Neural progenitor cell (in vitro differentiated cells): Measurements from ENCODE around the gene TMEM100. TPM values are rescaled to one million over a fixed set of nuclear protein-coding genes. Genes with fewer than 3 reads are reported as not detected.

ENCODE experiments used
- DNase-seq: peaks from one replicate; pipeline ENCODE4 v3.0.0-alpha.2; 2016; ENCODE audit warnings: low spot score
- H2AFZ ChIP-seq: fragments of 200-600 bp; sonication (generic); replicated peaks from 2 replicates; pipeline ENCODE4 v1.6.1; 2016; ENCODE audit warnings: antibody characterized with exemption
- H3F3A ChIP-seq: fragments of 200-600 bp; sonication (generic); 2 replicates; pipeline ENCODE4 v1.6.1; 2016; ENCODE audit warnings: antibody characterized with exemption, low read depth
- H3K27ac ChIP-seq: fragments of 200-600 bp; sonication (generic); 2 replicates; pipeline ENCODE4 v1.5.1; 2016; ENCODE audit warnings: mild to moderate bottlenecking
- H3K27me3 ChIP-seq: fragments of 200-600 bp; sonication (generic); 2 replicates; pipeline ENCODE4 v1.6.1; 2016; ENCODE audit warnings: mild to moderate bottlenecking, moderate library complexity
- H3K36me3 ChIP-seq: fragments of 200-600 bp; sonication (generic); 2 replicates; pipeline ENCODE4 v1.5.1; 2016
- H3K4me1 ChIP-seq: fragments of 200-600 bp; sonication (generic); 2 replicates; pipeline ENCODE4 v1.6.1; 2016; ENCODE audit warnings: mixed run types
- H3K4me2 ChIP-seq: fragments of 200-600 bp; sonication (generic); 2 replicates; pipeline ENCODE4 v1.6.1; 2016
- H3K4me3 ChIP-seq: fragments of 200-600 bp; sonication (generic); 2 replicates; pipeline ENCODE4 v1.5.1; 2016
- H3K79me2 ChIP-seq: fragments of 200-600 bp; sonication (generic); 2 replicates; pipeline ENCODE4 v1.6.1; 2016; ENCODE audit warnings: low read depth
- H3K9ac ChIP-seq: fragments of 200-600 bp; sonication (generic); 2 replicates; pipeline ENCODE4 v1.6.1; 2016
- H3K9me3 ChIP-seq: fragments of 200-600 bp; sonication (generic); 2 replicates; pipeline ENCODE4 v1.5.1; 2016; ENCODE audit warnings: low read depth
- H4K20me1 ChIP-seq: fragments of 200-600 bp; sonication (generic); 2 replicates; pipeline ENCODE4 v1.6.1; 2016; ENCODE audit warnings: low read depth
- H3K27ac Mint-ChIP-seq: 3 replicates; pipeline ENCODE4 v1.8.0; 2021; ENCODE audit warnings: mixed read lengths
- H3K27me3 Mint-ChIP-seq: 2 replicates; pipeline ENCODE4 v1.8.0; 2022; ENCODE audit warnings: low read depth, mild to moderate bottlenecking, inconsistent platforms, moderate library complexity, mixed read lengths; ENCODE audit not compliant: insufficient read depth
- H3K36me3 Mint-ChIP-seq: 3 replicates; pipeline ENCODE4 v1.8.0; 2021; ENCODE audit warnings: mixed read lengths
- H3K4me1 Mint-ChIP-seq: 3 replicates; pipeline ENCODE4 v1.8.0; 2021; ENCODE audit warnings: mixed read lengths
- H3K4me3 Mint-ChIP-seq: 3 replicates; pipeline ENCODE4 v1.8.0; 2021; ENCODE audit warnings: mild to moderate bottlenecking, moderate library complexity, mixed read lengths
- H3K9me3 Mint-ChIP-seq: 3 replicates; pipeline ENCODE4 v1.8.0; 2020; ENCODE audit warnings: mixed read lengths
- CTCF ChIP-seq: fragments of 200-600 bp; sonication (generic); IDR thresholded peaks from 2 replicates; pipeline ENCODE4 v1.5.1; 2017; ENCODE audit warnings: antibody characterized with exemption, mild to moderate bottlenecking
- EZH2 ChIP-seq: fragments of 200-600 bp; sonication (generic); IDR thresholded peaks from 2 replicates; pipeline ENCODE4 v1.6.1; 2017; ENCODE audit warnings: antibody characterized with exemption, mild to moderate bottlenecking, moderate library complexity
- EZH2phosphoT487 ChIP-seq: fragments of 200-600 bp; sonication (generic); IDR thresholded peaks from 2 replicates; pipeline ENCODE4 v1.6.1; 2017; ENCODE audit warnings: antibody characterized with exemption
- total RNA-seq: library from RNA; depleted of rRNA; stranded (reverse); fragments of >200 nt; gene quantifications from 2 replicates; pipeline ENCODE4 v1.2.3, GENCODE V29; 2015; ENCODE audit warnings: low replicate concordance

Gene TMEM100
- total RNA-seq, 1 donor from 2014 or later: 1.2 TPM

- Histone ChIP-seq H3K4me2 (no peak overlapping the region), H3K4me1 (no peaks in the 10 kb centered on the region), H3K4me3 (no peak overlapping the region), H3K36me3 (no peaks in the 10 kb centered on the region), H3K79me2 (no peaks in the 10 kb centered on the region), H3K9me3 (no peaks in the 10 kb centered on the region), H3K27me3 (no peaks in the 10 kb centered on the region), H3F3A (no peaks in the 10 kb centered on the region), H3K27ac (no peak overlapping the region), H3K9ac (no peak overlapping the region), H2AFZ (no peak overlapping the region), H4K20me1 (no peaks in the 10 kb centered on the region)
- no peaks in the 10 kb centered on the region for H3K9me3 Mint-ChIP-seq
- DNase-seq: no peak
- peaks cover 5% of the 10 kb centered on the region for H3K4me1 Mint-ChIP-seq
- TF ChIP-seq EZH2phosphoT487 (no peak), CTCF (no peak), EZH2 (no peak)
- H3K27me3 Mint-ChIP-seq: peaks cover 2% of the 10 kb centered on the region
- no peak overlapping the region for H3K4me3 Mint-ChIP-seq
- no peak overlapping the region for H3K27ac Mint-ChIP-seq
- no peaks in the 10 kb centered on the region for H3K36me3 Mint-ChIP-seq
These were observed 20.5 kb upstream of the TMEM100 start for GRCh38 chr17:55743103-55743679.

GRCh38 chr17:55742272-55743102 is 19.8 kb upstream of the TMEM100 start:
- DNase-seq: no peak
- Mint-ChIP-seq H3K9me3 (no peaks in the 10 kb centered on the region), H3K4me3 (no peak overlapping the region), H3K4me1 (peaks cover 5% of the 10 kb centered on the region), H3K27me3 (peaks cover 2% of the 10 kb centered on the region), H3K36me3 (no peaks in the 10 kb centered on the region), H3K27ac (no peak overlapping the region)
- TF ChIP-seq EZH2phosphoT487 (no peak), EZH2 (no peak), CTCF (no peak)
- H3K79me2 ChIP-seq: no peaks in the 10 kb centered on the region
- no peaks in the 10 kb centered on the region for H4K20me1 ChIP-seq
- no peak overlapping the region for H3K9ac ChIP-seq
- no peaks in the 10 kb centered on the region for H3K9me3 ChIP-seq
- H3F3A ChIP-seq: no peaks in the 10 kb centered on the region
- H3K27ac ChIP-seq: no peak overlapping the region
- no peak overlapping the region for H2AFZ ChIP-seq
- peaks cover 4% of the 10 kb centered on the region for H3K4me1 ChIP-seq
- H3K27me3 ChIP-seq: no peaks in the 10 kb centered on the region
- H3K4me3 ChIP-seq: no peak overlapping the region
- H3K36me3 ChIP-seq: no peaks in the 10 kb centered on the region
- no peak overlapping the region for H3K4me2 ChIP-seq

- Histone ChIP-seq H3K27me3 (no peaks in the 10 kb centered on the region), H4K20me1 (no peaks in the 10 kb centered on the region), H3K4me2 (no peak overlapping the region), H3K79me2 (no peaks in the 10 kb centered on the region), H2AFZ (no peak overlapping the region), H3K4me3 (no peak overlapping the region), H3K36me3 (no peaks in the 10 kb centered on the region), H3K4me1 (peaks cover 7% of the 10 kb centered on the region), H3K9me3 (no peaks in the 10 kb centered on the region), H3K27ac (no peak overlapping the region), H3F3A (no peaks in the 10 kb centered on the region), H3K9ac (no peak overlapping the region)
- H3K9me3 Mint-ChIP-seq: no peaks in the 10 kb centered on the region
- H3K27me3 Mint-ChIP-seq: peaks cover 2% of the 10 kb centered on the region
- peaks cover 5% of the 10 kb centered on the region for H3K4me1 Mint-ChIP-seq
- no peak overlapping the region for H3K27ac Mint-ChIP-seq
- no peak overlapping the region for H3K4me3 Mint-ChIP-seq
- TF ChIP-seq EZH2phosphoT487 (no peak), EZH2 (no peak), CTCF (no peak)
- H3K36me3 Mint-ChIP-seq: no peaks in the 10 kb centered on the region
- DNase-seq: no peak
These were observed 18.7 kb upstream of the TMEM100 start for GRCh38 chr17:55741356-55741700.
